Motor neuron (in vitro differentiated cells): ENCODE measurements around the gene MYEOV. TPM values are rescaled to one million over a fixed set of nuclear protein-coding genes. Genes with fewer than 3 reads are reported as not detected.
A peak's percentile ranks its signal among the peaks of the same experiment; 100 is the strongest.

Source experiments
- ATAC-seq, 8 experiments: fragments of 200-7000 bp; cut with Tn5 transposase; replicated peaks in 6 of 8; 2 replicates each; pipeline ENCODE4 v1.8.0; 2021; ENCODE audit warnings: mild to moderate bottlenecking in 8 of 8, moderate library complexity in 8 of 8
- H3K27ac ChIP-seq, 2 donors: fragments of 250-450 bp; sonication (Bioruptor Pico); 2 replicates each; pipeline ENCODE4 v1.9.0; 2021; ENCODE audit warnings: antibody characterized with exemption in 2 of 2, mild to moderate bottlenecking in 2 of 2, moderate library complexity in 1 of 2
- H3K4me1 ChIP-seq, 2 donors: fragments of 250-450 bp; sonication (Bioruptor Pico); replicated peaks in 1 of 2; 2 replicates each; pipeline ENCODE4 v1.6.1; 2021; ENCODE audit warnings: antibody characterized with exemption in 2 of 2, mild to moderate bottlenecking in 2 of 2, moderate library complexity in 1 of 2
- H3K4me3 ChIP-seq, 5 donors: fragments of 250-450 bp; sonication (Bioruptor Pico); 2 replicates each; pipeline ENCODE4 v1.9.0; 2021; ENCODE audit warnings: antibody characterized with exemption in 5 of 5, mild to moderate bottlenecking in 5 of 5, moderate library complexity in 4 of 5
- WGBS, 10 experiments: fragments of 450-650 bp; shearing (Covaris generic); methylation state at CpG; one replicate each; pipeline ENCODE4 v1.0.0; 2022; 5-methylcytosine and 5-hydroxymethylcytosine counted together
- in situ Hi-C, 9 experiments: fragments of 400-800 bp; cut with MboI; loops; one replicate each; pipeline ENCODE4 v1.15.0; 2021; ENCODE audit warnings: low sequenced_read_pairs in 9 of 9, low pct_unique_long_range_greater_than_20kb in 2 of 9; ENCODE audit not compliant: unreplicated experiment in 9 of 9
- total RNA-seq, 8 experiments: library from RNA; unstranded; fragments of 300-600 nt; gene quantifications; 2 replicates each; pipeline versions ENCODE4 v1.2.3 to v1.2.4, GENCODE V29; 2022

MYEOV gene
- total RNA-seq, 8 experiments from 2014 or later = 0.05 to 59.6 (median 1.3) TPM; not detected in 1

DNA sequence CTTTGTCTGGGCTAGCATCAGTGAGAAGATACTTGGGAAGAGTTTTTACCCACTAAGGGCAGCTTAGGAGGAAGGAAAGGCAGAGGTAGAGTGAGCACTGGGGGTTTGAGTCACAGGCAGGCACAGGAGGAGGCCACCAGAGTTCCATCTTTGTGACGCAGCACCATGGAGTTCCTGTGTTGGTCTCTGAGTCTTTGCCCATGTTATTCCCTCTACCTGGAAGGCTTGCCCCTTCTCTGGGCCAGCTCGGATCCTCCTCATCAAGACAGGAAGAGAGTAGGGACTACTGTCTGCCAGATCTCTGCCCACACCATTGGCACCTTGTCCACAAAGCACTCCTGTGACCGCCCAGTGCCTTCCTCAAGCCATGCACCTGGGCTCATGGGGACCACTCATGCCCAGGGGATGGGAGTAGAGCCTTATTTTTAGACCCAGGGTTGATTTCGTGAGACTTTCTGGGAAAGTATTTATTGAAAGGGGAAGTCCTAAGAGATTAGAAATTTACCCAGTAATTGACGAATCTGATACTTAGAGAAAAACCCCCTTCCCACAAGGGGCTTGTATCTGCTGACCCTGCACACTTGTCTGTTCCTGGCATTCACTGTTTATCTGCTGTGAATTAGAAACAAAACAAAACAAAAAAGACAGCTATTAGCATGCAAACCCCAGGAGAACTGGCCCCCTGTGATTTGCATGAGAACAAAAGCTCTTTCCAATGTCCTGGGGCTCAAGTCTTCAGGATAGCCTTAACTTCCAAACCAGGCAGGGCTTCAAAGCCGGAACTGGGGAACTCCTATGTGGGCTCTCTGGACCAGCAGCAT, 35.9 kb upstream of the MYEOV start:
- ATAC-seq = peak in 1 of 8 experiments; percentile 17
- H3K4me3 ChIP-seq = no peak overlapping the region
- H3K27ac ChIP-seq = no peak overlapping the region
- WGBS, 10 experiments = 6 to 75% (median 47%) methylated on average over 1 to 4 of the region's 6 CpGs; no CpG with 5 or more reads in 1 of the 10 experiments
- in situ Hi-C loops = no loop called here
- no peaks in the 10 kb centered on the region for H3K4me1 ChIP-seq

DNA sequence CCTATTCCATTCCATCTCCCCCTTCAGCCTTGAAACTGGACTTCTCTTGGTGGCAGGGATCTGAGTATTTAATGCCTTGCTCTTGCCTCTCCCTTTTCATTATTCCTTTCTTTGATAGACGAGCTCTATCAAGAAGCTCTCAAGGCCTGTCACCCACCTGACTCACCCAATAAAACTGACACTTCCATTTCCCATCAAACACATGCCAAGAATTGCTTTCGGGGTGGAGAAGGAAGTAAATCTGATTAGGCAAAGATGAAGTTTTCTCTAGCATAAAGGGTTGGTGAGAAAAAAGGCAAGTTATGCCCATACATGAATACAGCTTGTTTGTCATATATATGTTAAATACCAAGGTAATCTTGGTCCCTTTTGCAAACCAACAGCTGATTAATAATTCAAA, 34.9 kb upstream of the MYEOV start:
- WGBS, 10 experiments = 0 to 75% (median 20%) methylated on average over 1 to 2 of the region's 2 CpGs; no CpG with 5 or more reads in 5 of the 10 experiments
- in situ Hi-C loops = no loop called here
- H3K27ac ChIP-seq = no peak overlapping the region
- H3K4me1 ChIP-seq = peaks cover 0 to 2% of the 10 kb centered on the region in 2 donors
- H3K4me3 ChIP-seq = no peak overlapping the region
- ATAC-seq = peak in 2 of 8 experiments; percentile 30 to 66

DNA sequence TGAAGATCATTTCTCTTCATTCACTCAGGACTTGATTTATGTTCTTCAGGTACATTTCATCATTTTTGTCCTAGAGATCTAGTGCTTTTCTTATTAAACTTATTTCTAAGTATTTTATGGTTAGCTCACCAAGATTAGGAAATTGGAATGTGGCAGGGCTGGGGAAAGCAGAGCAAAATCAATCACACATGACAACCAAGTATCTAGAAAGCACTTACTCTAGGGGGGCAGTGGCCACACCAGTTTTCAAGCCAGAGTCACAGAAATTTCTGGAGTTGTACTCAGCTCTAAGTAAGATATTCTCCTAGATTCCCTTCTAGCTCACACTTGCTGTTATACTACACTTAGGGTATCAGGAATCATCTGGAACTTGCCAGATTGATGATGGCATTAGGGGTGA, 33.3 kb upstream of the MYEOV start:
- H3K4me3 ChIP-seq = no peak overlapping the region
- ATAC-seq = no peak
- H3K27ac ChIP-seq = no peak overlapping the region
- in situ Hi-C loops = no loop called here
- peaks cover 0 to 2% of the 10 kb centered on the region in 2 donors for H3K4me1 ChIP-seq

DNA sequence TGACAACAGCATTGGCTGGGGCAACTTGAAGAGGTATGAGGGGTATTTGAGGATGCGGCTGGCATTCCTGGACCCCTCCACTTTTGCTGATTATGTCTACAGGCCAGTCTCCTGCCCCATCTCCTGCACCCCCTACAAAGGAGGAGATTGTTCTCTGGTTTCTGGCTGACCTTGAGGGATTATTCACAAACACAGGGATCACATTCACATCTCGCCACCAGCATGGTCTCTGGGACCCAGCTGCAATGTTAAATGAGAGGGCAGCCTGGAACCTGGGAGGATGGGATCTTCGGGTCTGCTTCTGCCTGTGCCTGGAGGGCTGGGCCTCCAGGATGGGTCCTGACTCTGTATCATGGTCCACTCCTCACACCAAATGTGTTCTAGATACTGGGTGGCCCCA, 32.8 kb upstream of the MYEOV start:
- Histone ChIP-seq H3K4me1 (peaks cover 0 to 2% of the 10 kb centered on the region in 2 donors), H3K4me3 (no peak overlapping the region), H3K27ac (no peak overlapping the region)
- ATAC-seq = no peak
- in situ Hi-C loops = no loop called here
- 80 to 100% (median 100%) methylated on average over 1 to 2 of the region's 3 CpGs; no CpG with 5 or more reads in 6 of the 10 experiments for WGBS, 10 experiments

DNA sequence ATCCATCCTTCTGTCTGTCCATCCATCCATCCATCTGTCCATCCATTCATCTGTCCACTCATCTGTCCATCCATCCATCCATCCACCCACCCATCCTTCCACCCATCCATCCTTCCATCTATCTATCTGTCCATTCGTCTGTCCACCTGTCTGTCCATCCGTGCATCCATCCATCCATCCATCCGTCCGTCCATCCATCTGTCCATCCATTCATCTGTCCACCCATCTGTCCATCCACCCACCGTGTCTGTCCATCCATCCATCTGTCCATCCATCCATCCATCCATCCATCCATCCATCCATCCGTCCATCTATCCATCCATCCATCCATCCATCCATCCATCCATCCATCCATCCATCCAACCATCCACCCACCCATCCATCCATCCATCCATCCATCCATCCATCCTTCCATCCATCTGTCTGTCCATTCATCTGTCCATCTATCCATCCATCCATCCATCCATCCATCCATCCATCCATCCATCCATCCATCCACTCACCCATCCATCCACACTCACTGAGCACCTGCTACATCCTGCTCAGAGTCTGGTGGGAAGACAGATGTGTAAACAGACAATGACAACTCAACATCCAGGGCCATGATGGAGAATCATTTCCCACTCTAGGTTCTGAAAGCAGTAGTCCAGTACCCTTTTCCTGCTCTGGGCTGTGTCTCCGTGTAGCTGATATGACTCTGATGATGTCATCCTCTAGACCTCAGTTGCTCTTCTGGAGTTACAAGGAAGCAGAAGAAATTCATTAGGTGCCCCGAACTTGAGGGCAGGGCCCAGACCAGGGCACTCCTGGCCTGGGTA, 30.8 kb upstream of the MYEOV start:
- in situ Hi-C loops = no loop called here
- no peak for ATAC-seq
- no peak overlapping the region for H3K27ac ChIP-seq
- H3K4me1 ChIP-seq = peaks cover 0 to 2% of the 10 kb centered on the region in 2 donors
- WGBS, 10 experiments = 36 to 100% (median 79%) methylated on average over 1 to 5 of the region's 8 CpGs; no CpG with 5 or more reads in 2 of the 10 experiments
- no peak overlapping the region for H3K4me3 ChIP-seq

DNA sequence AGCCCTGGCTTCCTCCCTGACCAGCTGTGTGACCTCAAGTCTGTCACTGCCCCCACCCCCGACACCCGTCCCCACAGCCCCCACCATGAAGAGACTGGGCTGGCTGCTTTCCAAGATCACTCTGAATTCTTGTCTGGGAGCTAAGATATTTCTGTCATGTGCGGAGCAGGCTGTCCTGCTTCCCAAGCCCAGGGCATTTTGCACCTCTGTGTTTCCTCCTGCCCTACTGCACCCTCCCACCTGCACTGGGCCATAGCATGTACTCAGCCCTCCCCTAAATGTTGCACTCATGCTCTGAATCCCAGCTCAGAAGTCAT, 30.3 kb upstream of the MYEOV start:
- in situ Hi-C loops = no loop called here
- 71 to 100% methylated on average over 1 of the region's 3 CpGs; no CpG with 5 or more reads in 8 of the 10 experiments for WGBS, 10 experiments
- H3K27ac ChIP-seq = no peak overlapping the region
- peak in 1 of 8 experiments; percentile 50 for ATAC-seq
- peaks cover 0 to 2% of the 10 kb centered on the region in 2 donors for H3K4me1 ChIP-seq
- H3K4me3 ChIP-seq = no peak overlapping the region

DNA sequence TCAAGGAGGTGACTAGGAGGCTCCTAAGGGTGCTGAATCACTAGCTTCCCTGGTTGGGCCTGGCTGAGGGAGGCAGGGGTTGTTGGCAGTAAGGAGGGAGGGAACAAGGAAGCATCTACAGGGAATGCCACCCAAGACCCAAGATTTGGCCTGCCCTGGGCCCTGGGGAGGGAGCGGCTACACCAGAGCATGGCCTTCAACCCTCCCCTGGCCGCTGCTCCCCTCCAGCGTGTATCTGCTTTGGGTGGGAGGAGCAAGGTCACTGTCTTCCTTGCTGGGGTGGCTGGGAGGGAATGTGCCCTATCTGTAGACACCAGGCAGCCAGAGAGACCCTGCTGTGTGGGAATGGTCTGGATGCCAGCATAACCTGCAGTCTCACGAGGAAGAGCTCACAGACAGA, 29.5 kb upstream of the MYEOV start:
- WGBS, 10 experiments = 54 to 83% (median 67%) methylated on average over 1 to 3 of the region's 4 CpGs; no CpG with 5 or more reads in 7 of the 10 experiments
- Histone ChIP-seq H3K4me1 (peaks cover 0 to 2% of the 10 kb centered on the region in 2 donors), H3K27ac (no peak overlapping the region), H3K4me3 (no peak overlapping the region)
- in situ Hi-C loops = no loop called here
- no peak for ATAC-seq

DNA sequence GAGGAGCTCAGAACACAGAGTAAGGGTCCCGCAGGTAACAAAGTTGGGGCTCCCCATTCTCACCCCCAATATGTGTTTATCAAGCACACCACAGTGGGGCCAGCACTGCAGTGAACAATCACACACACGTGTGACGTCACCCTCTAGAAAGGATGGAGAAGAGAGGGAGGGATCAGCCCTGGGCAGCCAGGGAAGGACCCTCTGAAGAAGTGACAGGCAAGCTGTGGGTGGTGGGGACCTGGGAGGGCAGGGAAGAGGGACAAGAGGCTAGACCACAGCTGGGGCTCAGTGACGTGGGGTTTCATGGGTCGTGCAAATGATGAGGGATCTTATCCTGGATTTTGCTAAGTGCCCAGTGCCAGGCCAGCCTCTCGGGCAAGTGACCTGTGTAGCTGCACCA, 28.7 kb upstream of the MYEOV start:
- 80 to 100% (median 93%) methylated on average over 1 to 3 of the region's 6 CpGs; no CpG with 5 or more reads in 5 of the 10 experiments for WGBS, 10 experiments
- Histone ChIP-seq H3K4me3 (no peak overlapping the region), H3K27ac (no peak overlapping the region), H3K4me1 (peaks cover 0 to 2% of the 10 kb centered on the region in 2 donors)
- in situ Hi-C loops = no loop called here
- no peak for ATAC-seq

DNA sequence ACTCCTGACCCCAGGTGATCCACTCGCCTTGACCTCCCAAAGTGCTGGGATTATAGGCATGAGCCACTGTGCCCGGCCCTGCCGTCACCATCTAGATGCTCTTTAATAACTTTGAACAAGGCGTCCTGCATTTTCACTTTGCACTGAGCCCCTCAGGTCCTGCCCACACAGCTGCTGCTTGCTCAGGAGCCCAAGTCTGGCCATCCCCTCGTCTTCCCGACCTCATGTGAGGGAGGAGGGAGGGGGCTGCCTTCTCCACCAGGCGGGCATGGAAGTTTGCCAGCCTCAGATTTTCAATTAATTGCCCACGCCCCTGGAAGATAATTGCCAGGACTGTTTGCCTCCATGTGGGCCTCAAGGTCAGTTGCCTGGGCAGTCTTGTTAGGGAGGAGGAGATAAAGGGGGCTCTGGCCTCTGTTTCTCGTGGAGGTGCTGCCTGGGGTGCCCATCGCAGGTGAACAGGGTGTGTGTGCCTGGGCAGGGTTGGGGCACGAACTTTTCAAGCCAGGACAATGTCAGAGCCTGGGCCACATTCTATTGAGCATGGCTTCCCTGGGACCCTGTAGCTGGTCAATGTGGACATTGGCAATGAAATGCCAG, 27.9 kb upstream of the MYEOV start:
- in situ Hi-C loops = no loop called here

DNA sequence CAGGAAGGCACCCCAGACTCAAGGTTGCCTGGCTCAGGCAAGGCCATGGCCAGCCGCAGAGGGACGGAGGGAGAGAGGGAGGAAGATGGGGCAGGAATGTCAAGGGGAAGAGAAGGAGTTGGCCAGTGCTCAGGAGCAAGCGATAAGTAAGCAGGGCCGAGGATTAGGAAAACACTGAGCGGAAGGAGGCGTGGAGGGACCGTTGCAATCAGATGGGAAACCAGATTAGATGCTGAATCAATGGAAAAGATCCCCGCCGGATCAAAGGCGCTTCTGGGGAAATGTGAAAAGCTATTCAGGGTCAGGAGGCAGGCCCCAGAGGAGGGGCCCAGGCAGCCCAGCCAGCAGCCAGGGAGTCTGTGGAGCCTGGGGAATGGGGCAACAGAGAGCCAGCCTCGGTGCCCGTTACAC, 26.6 kb upstream of the MYEOV start:
- no peak for ATAC-seq

More for the DNA sequence above, 27.9 kb upstream of the MYEOV start:
- 39 to 90% (median 70%) methylated on average over 1 to 6 of the region's 11 CpGs; no CpG with 5 or more reads in 4 of the 10 experiments for WGBS, 10 experiments
- no peak for ATAC-seq
- Histone ChIP-seq H3K4me1 (peaks cover 0 to 2% of the 10 kb centered on the region in 2 donors), H3K4me3 (no peak overlapping the region), H3K27ac (no peak overlapping the region)

DNA sequence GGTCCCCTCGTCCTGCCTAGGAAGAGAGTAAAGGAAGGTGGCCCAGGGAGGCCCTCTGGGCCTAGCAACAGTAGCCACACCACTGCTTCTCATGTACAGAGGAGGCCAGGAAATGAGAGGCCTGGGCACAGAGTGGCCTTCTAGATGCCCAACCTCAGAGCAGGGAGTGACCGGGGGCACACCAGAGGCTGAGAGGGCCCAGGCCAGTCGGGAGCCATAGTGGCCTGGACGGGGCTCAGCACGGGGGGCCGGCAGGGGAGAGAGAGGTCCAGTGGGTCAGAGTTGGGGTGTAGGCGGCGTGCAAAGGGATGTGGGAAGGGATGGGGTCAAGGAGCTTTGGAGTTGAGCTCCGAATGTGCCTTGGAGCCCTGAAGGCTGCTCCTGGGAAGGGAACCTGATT, 25.0 kb upstream of the MYEOV start:
- no peak overlapping the region for H3K4me3 ChIP-seq
- H3K4me1 ChIP-seq = peaks cover 0 to 2% of the 10 kb centered on the region in 2 donors
- H3K27ac ChIP-seq = no peak overlapping the region
- ATAC-seq = no peak
- WGBS, 10 experiments = 80 to 83% methylated on average over 1 to 2 of the region's 9 CpGs; no CpG with 5 or more reads in 8 of the 10 experiments
- in situ Hi-C loops = no loop called here

More for the DNA sequence above, 26.6 kb upstream of the MYEOV start:
- H3K27ac ChIP-seq = no peak overlapping the region
- in situ Hi-C loops = no loop called here
- 76 to 93% (median 83%) methylated on average over 2 to 10 of the region's 12 CpGs; no CpG with 5 or more reads in 3 of the 10 experiments for WGBS, 10 experiments
- H3K4me1 ChIP-seq = peaks cover 0 to 2% of the 10 kb centered on the region in 2 donors
- no peak overlapping the region for H3K4me3 ChIP-seq

DNA sequence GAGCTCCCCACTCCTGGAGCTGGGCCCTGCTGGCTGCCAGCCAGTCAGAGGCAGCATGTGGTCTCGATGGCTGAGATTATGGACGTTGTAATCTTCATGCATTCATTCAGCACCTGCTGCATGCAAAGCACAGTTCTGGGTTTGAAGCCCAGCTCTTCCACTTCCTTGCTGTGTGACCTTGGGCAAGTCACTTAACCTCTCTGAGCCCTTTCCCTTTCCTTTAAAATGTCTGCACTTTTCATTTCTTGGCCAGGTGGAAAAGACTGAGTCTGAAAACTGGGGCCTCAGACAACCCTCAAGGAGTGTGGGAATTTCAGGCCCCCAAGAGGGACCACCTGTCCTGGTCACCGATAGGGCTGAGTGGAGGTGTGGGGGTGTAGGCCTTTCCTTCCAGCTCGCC, 24.6 kb upstream of the MYEOV start:
- H3K27ac ChIP-seq = no peak overlapping the region
- no peaks in the 10 kb centered on the region for H3K4me1 ChIP-seq
- in situ Hi-C loops = no loop called here
- no peak for ATAC-seq
- no peak overlapping the region for H3K4me3 ChIP-seq
- 40 to 100% (median 76%) methylated on average over 1 to 4 of the region's 4 CpGs; no CpG with 5 or more reads in 6 of the 10 experiments for WGBS, 10 experiments
